22Rv1 (cell line): Measurements from ENCODE around the gene MERTK.

Experiments used
- ZFX ChIP-seq: fragments of 450-650 bp; IDR thresholded peaks from 2 replicates; pipeline ENCODE4 v1.6.1; 2017; ENCODE audit warnings: antibody characterized with exemption, borderline replicate concordance
- TF ChIP-seq, protein P1 (sequence below): fragments of 450-650 bp; IDR thresholded peaks from 2 replicates; pipeline ENCODE4 v1.5.1; 2017; ENCODE audit warnings: mild to moderate bottlenecking

DNA sequence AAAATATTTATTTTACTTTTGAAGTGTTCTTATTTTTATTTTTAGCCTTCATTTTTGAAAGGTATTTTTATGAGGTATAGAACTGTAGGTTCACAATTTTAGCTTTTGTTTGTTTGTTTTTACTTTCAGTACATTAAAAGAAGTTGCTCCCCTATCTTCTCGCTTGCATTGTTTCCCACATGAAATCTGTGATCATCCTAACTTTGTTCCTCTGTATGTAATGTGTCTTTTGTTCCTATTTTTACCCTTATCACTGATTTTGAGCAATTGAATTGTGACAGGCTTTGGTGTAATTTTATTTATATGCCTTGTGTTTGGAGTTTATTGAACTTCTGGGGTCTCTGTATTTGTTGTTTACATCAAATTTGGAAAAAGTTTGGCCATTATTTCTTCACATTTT is 78.8 kb downstream of the MERTK start:
- TF ChIP-seq, protein P1, sequence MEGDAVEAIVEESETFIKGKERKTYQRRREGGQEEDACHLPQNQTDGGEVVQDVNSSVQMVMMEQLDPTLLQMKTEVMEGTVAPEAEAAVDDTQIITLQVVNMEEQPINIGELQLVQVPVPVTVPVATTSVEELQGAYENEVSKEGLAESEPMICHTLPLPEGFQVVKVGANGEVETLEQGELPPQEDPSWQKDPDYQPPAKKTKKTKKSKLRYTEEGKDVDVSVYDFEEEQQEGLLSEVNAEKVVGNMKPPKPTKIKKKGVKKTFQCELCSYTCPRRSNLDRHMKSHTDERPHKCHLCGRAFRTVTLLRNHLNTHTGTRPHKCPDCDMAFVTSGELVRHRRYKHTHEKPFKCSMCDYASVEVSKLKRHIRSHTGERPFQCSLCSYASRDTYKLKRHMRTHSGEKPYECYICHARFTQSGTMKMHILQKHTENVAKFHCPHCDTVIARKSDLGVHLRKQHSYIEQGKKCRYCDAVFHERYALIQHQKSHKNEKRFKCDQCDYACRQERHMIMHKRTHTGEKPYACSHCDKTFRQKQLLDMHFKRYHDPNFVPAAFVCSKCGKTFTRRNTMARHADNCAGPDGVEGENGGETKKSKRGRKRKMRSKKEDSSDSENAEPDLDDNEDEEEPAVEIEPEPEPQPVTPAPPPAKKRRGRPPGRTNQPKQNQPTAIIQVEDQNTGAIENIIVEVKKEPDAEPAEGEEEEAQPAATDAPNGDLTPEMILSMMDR, result no peak
- no peak for TF ChIP-seq ZFX
